ENCODE measurements around the gene ORM2.
"Not testable (repeated sequence)": the region's sequence is repeated elsewhere in the genome, so short reads cannot be mapped to it uniquely, and the experiment has no call there.

ORM2 gene

GRCh38 chr9:114332474-114333040, 2.9 kb downstream of the ORM2 start:
- not testable (repeated sequence) for DNase-seq (ENCODE audit: low spot score)

GRCh38 chr9:114333718-114334117, 4.0 kb downstream of the ORM2 start:
- not testable (repeated sequence) for DNase-seq (ENCODE audit: low spot score)

GRCh38 chr9:114334490-114334889, 4.8 kb downstream of the ORM2 start:
- DNase-seq (ENCODE audit: low spot score), result no peak

- no peak for DNase-seq (ENCODE audit: low spot score)
These were observed 6.1 kb downstream of the ORM2 start for GRCh38 chr9:114335745-114336144.

- no peak for DNase-seq (ENCODE audit: low spot score)
These were observed 6.5 kb downstream of the ORM2 start for GRCh38 chr9:114336157-114336556.

- DNase-seq (ENCODE audit: low spot score), result no peak
These were observed 7.2 kb downstream of the ORM2 start for GRCh38 chr9:114336699-114337395.

- no peak for DNase-seq (ENCODE audit: low spot score)
These were observed 8.5 kb downstream of the ORM2 start for GRCh38 chr9:114338187-114338586.

GRCh38 chr9:114339130-114339908, 9.7 kb downstream of the ORM2 start:
- DNase-seq (ENCODE audit: low spot score), result peak; percentile 5

- DNase-seq (ENCODE audit: low spot score), result no peak
These were observed 11.6 kb downstream of the ORM2 start for GRCh38 chr9:114341152-114341830.

- DNase-seq (ENCODE audit: low spot score), result no peak
These were observed 12.3 kb downstream of the ORM2 start for GRCh38 chr9:114341991-114342390.

- no peak for DNase-seq (ENCODE audit: low spot score)
These were observed 13.2 kb downstream of the ORM2 start for GRCh38 chr9:114342755-114343440.

GRCh38 chr9:114343471-114344187, 14.0 kb downstream of the ORM2 start:
- DNase-seq (ENCODE audit: low spot score), result no peak

- DNase-seq (ENCODE audit: low spot score), result no peak
These were observed 14.5 kb downstream of the ORM2 start for GRCh38 chr9:114344188-114344566.

- no peak for DNase-seq (ENCODE audit: low spot score)
These were observed 15.0 kb downstream of the ORM2 start for GRCh38 chr9:114344692-114345091.

- no peak for DNase-seq (ENCODE audit: low spot score)
These were observed 15.9 kb downstream of the ORM2 start for GRCh38 chr9:114345493-114346065.

- DNase-seq (ENCODE audit: low spot score), result no peak
These were observed 16.5 kb downstream of the ORM2 start for GRCh38 chr9:114346146-114346545.

GRCh38 chr9:114347675-114348074, 18.0 kb downstream of the ORM2 start:
- DNase-seq (ENCODE audit: low spot score), result no peak

- no peak for DNase-seq (ENCODE audit: low spot score)
These were observed 18.7 kb downstream of the ORM2 start for GRCh38 chr9:114348261-114348905.

- peak; percentile 33 for DNase-seq (ENCODE audit: low spot score)
These were observed 19.3 kb downstream of the ORM2 start for GRCh38 chr9:114348906-114349482.
